ENCODE results near the gene CABLES1. TPM values are rescaled to one million over a fixed set of nuclear protein-coding genes. Genes with fewer than 3 reads are reported as not detected.

The CABLES1 gene
- total RNA-seq, 1 experiment from 2014 or later = 11.8 TPM

DNA sequence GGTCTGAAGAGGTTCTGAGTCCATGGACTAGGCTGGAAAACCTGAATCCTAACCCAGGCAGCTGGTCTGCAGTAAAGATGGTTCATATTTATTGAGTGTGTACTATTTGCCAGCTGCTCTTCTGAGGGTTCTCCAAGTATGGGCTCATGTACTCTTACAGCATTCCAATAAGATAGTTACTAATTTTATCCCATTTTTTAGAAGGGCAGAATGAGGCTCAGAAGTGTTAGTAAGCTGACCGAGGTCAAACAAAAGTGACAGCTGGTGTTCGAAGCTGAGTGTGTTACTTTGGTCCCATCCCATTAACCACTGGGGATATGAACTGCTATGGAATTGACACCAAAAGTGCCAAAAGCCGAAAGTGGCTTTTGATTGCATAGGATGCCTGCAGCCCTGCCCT is 76.9 kb downstream of the CABLES1 start:
- Histone ChIP-seq H3K4me3 (no peak overlapping the region), H2AFZ (no peak overlapping the region), H3K4me2 (no peak overlapping the region), H3K36me3 (ENCODE audit: low read depth) (no peaks in the 10 kb centered on the region), H3K27me3 (ENCODE audit: insufficient read depth, low read depth) (no peaks in the 10 kb centered on the region), H3F3A (ENCODE audit: insufficient read depth, low read depth) (no peaks in the 10 kb centered on the region), H4K20me1 (ENCODE audit: insufficient read depth) (no peaks in the 10 kb centered on the region), H3K9me3 (ENCODE audit: insufficient read depth, low read depth) (no peaks in the 10 kb centered on the region), H3K9me2 (ENCODE audit: insufficient read depth) (no peaks in the 10 kb centered on the region), H3K79me2 (ENCODE audit: low read depth) (no peaks in the 10 kb centered on the region), H3K27ac (no peak overlapping the region), H3K4me1 (replicated peaks; ENCODE audit: insufficient read depth) (no peaks in the 10 kb centered on the region)
- CTCF ChIA-PET = no interaction called here
- intact Hi-C loops (cut with micrococcal nuclease; ENCODE audit: unreplicated experiment) = no loop called here
- DNase-seq = no peak
- TF ChIP-seq EZH2 (IDR thresholded peaks at IDR 0.05; ENCODE audit: low read depth) = no peak
- TF ChIP-seq, protein P1, sequence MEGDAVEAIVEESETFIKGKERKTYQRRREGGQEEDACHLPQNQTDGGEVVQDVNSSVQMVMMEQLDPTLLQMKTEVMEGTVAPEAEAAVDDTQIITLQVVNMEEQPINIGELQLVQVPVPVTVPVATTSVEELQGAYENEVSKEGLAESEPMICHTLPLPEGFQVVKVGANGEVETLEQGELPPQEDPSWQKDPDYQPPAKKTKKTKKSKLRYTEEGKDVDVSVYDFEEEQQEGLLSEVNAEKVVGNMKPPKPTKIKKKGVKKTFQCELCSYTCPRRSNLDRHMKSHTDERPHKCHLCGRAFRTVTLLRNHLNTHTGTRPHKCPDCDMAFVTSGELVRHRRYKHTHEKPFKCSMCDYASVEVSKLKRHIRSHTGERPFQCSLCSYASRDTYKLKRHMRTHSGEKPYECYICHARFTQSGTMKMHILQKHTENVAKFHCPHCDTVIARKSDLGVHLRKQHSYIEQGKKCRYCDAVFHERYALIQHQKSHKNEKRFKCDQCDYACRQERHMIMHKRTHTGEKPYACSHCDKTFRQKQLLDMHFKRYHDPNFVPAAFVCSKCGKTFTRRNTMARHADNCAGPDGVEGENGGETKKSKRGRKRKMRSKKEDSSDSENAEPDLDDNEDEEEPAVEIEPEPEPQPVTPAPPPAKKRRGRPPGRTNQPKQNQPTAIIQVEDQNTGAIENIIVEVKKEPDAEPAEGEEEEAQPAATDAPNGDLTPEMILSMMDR (conservative IDR thresholded peaks at IDR 0.05) = no peak
- POLR2A ChIA-PET (ENCODE audit: unreplicated experiment) = no interaction called here
- BruUV-seq (replicated peaks) = no TSS peak

DNA sequence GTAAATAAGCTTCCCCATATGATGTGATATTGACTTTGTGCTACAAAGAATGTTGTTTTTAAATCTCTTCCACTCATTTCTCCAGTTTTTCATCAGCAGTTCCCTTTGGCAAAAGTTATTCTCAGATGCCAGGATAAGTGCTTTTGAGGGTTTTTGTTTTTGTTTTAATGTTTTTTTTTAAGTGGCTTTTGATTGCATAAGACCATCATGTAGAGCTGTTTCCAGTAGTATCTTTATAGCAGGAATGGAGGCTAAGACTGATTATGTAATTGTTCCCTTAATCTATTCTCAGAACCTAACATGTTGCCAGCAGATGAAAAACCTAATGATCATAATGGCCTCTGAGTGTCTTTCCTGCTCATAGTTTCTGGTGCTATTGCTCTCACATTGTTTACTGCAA is 77.9 kb downstream of the CABLES1 start:
- intact Hi-C loops (cut with micrococcal nuclease; ENCODE audit: unreplicated experiment) = no loop called here
- ChIA-PET CTCF (no interaction called here), POLR2A (ENCODE audit: unreplicated experiment) (no interaction called here)
- no peaks in the 10 kb centered on the region for H3K9me2 ChIP-seq (ENCODE audit: insufficient read depth)
- no peaks in the 10 kb centered on the region for H3K4me1 ChIP-seq (replicated peaks; ENCODE audit: insufficient read depth)
- no peak overlapping the region for H2AFZ ChIP-seq
- no peaks in the 10 kb centered on the region for H3K9me3 ChIP-seq (ENCODE audit: insufficient read depth, low read depth)
- H3K27ac ChIP-seq = no peak overlapping the region
- no peaks in the 10 kb centered on the region for H3K27me3 ChIP-seq (ENCODE audit: insufficient read depth, low read depth)
- no peak for TF ChIP-seq EZH2 (IDR thresholded peaks at IDR 0.05; ENCODE audit: low read depth)
- TF ChIP-seq, protein P1 (conservative IDR thresholded peaks at IDR 0.05) = no peak
- no peak overlapping the region for H3K4me2 ChIP-seq
- H3F3A ChIP-seq (ENCODE audit: insufficient read depth, low read depth) = no peaks in the 10 kb centered on the region
- BruUV-seq (replicated peaks) = no TSS peak
- DNase-seq = no peak
- no peaks in the 10 kb centered on the region for H3K79me2 ChIP-seq (ENCODE audit: low read depth)
- no peak overlapping the region for H3K4me3 ChIP-seq
- H3K36me3 ChIP-seq (ENCODE audit: low read depth) = no peaks in the 10 kb centered on the region
- H4K20me1 ChIP-seq (ENCODE audit: insufficient read depth) = no peaks in the 10 kb centered on the region

DNA sequence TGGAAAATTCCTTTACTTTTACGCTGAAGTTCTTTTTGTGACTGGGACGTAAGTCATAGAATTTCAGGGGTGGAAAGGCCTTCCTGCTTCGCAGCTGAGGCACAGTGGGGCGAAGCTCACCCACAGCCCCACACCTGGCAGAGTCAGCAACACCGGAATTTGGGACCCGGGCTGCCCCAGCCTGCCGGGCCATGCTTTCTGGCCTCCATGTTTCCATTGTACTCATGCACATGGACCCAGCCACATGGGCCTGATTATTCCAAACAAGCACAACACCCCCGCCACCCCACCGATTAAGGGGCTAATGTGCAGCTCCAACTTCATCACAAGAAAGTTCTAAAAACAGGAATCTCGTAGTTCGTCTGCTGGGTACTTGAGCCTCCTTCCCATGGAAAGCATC is 82.5 kb downstream of the CABLES1 start:
- BruUV-seq (replicated peaks) = no TSS peak
- H3F3A ChIP-seq (ENCODE audit: insufficient read depth, low read depth) = no peaks in the 10 kb centered on the region
- ChIA-PET POLR2A (ENCODE audit: unreplicated experiment) (no interaction called here), CTCF (no interaction called here)
- H3K27ac ChIP-seq = no peak overlapping the region
- no peaks in the 10 kb centered on the region for H4K20me1 ChIP-seq (ENCODE audit: insufficient read depth)
- no peak overlapping the region for H2AFZ ChIP-seq
- no peaks in the 10 kb centered on the region for H3K36me3 ChIP-seq (ENCODE audit: low read depth)
- no peaks in the 10 kb centered on the region for H3K27me3 ChIP-seq (ENCODE audit: insufficient read depth, low read depth)
- no peaks in the 10 kb centered on the region for H3K4me1 ChIP-seq (replicated peaks; ENCODE audit: insufficient read depth)
- H3K4me2 ChIP-seq = no peak overlapping the region
- no peaks in the 10 kb centered on the region for H3K9me3 ChIP-seq (ENCODE audit: insufficient read depth, low read depth)
- TF ChIP-seq EZH2 (IDR thresholded peaks at IDR 0.05; ENCODE audit: low read depth) = no peak
- TF ChIP-seq, protein P1 (conservative IDR thresholded peaks at IDR 0.05) = no peak
- intact Hi-C loops (cut with micrococcal nuclease; ENCODE audit: unreplicated experiment) = no loop called here
- H3K9me2 ChIP-seq (ENCODE audit: insufficient read depth) = no peaks in the 10 kb centered on the region
- H3K79me2 ChIP-seq (ENCODE audit: low read depth) = no peaks in the 10 kb centered on the region
- H3K4me3 ChIP-seq = no peak overlapping the region
- DNase-seq = no peak
